GM12878 (cell line): Measurements from ENCODE around the gene WDR18. TPM values are rescaled to one million over a fixed set of nuclear protein-coding genes. Genes with fewer than 3 reads are reported as not detected.

Source experiments
- ATAC-seq: fragments of 200-7000 bp; cut with Tn5 transposase; 3 replicates; pipeline ENCODE4 v1.9.1; 2020; ENCODE audit warnings: mild to moderate bottlenecking, moderate library complexity
- BruUV-seq: library from RNA; stranded (reverse); fragments of 400-500 nt; replicated peaks from 2 replicates; lab custom pipeline; 2021; lab: Mats Ljungman, UMichigan
- CTCF ChIA-PET: fragments of 300-600 bp; sonication (Branson Sonifier 250); formaldehyde crosslinking; extraction: SDS; loops from one replicate; lab custom pipeline; 2021; ENCODE audit warnings: inconsistent platforms; lab: Yijun Ruan, JAX
- POLR2A ChIA-PET: fragments of 350-600 bp; formaldehyde crosslinking; extraction: SDS; loops from one replicate; lab custom pipeline; 2021; ENCODE audit warnings: inconsistent platforms; lab: Charles Lee
- RAD21 ChIA-PET: fragments of 300-600 bp; sonication (Branson Sonifier 250); formaldehyde crosslinking; loops from one replicate; lab custom pipeline; 2023; ENCODE audit warnings: antibody characterized with exemption; ENCODE audit not compliant: unreplicated experiment; lab: Charles Lee
- SMC1A ChIA-PET: fragments of 300-600 bp; sonication (Branson Sonifier 250); formaldehyde crosslinking; loops from one replicate; lab custom pipeline; 2023; ENCODE audit not compliant: unreplicated experiment, uncharacterized antibody; lab: Charles Lee
- DNase-seq: peaks from one replicate; pipeline ENCODE4 v3.0.0-alpha.2; 2011; ENCODE audit warnings: low read depth, low spot score
- FAIRE-seq: peaks from 3 replicates; lab custom pipeline; 2011; peaks lifted over from hg19 to GRCh38; lab: Jason Lieb, UNC
- H2AFZ ChIP-seq: 2 replicates; pipeline ENCODE4 v1.6.0; 2011; ENCODE audit warnings: low read depth, low read length, control low read depth; ENCODE audit not compliant: control insufficient read depth
- H3K27ac ChIP-seq: 2 replicates; pipeline ENCODE4 v1.5.1; 2011; ENCODE audit warnings: control low read depth; ENCODE audit not compliant: control insufficient read depth, insufficient read depth
- H3K27me3 ChIP-seq, 2 experiments: replicated peaks in 1 of 2; 2 replicates each; pipeline versions ENCODE4 v1.6.0 to v1.6.1; 2011; ENCODE audit warnings: low read length in 1 of 2; ENCODE audit not compliant: control insufficient read depth in 2 of 2, insufficient read depth in 2 of 2
- H3K36me3 ChIP-seq, 2 experiments: 2 replicates each; pipeline ENCODE4 v1.5.1; 2011; ENCODE audit warnings: low read length in 1 of 2; ENCODE audit not compliant: control insufficient read depth in 2 of 2, insufficient read depth in 2 of 2
- H3K4me1 ChIP-seq: 2 replicates; pipeline ENCODE4 v1.6.1; 2011; ENCODE audit warnings: mild to moderate bottlenecking, low read length, moderate library complexity, mixed read lengths; ENCODE audit not compliant: control insufficient read depth, insufficient read depth
- H3K4me2 ChIP-seq: 2 replicates; pipeline ENCODE4 v1.6.0; 2011; ENCODE audit warnings: control low read depth; ENCODE audit not compliant: control insufficient read depth, insufficient read depth
- H3K4me3 ChIP-seq: fragments of 200-600 bp; sonication (generic); 2 replicates; pipeline ENCODE4 v1.5.1; 2016
- H3K79me2 ChIP-seq: 2 replicates; pipeline ENCODE4 v1.6.0; 2011; ENCODE audit warnings: low read length; ENCODE audit not compliant: control insufficient read depth, insufficient read depth
- H3K9ac ChIP-seq: 2 replicates; pipeline ENCODE4 v1.8.0; 2011; ENCODE audit warnings: low read length, control low read depth, mixed read lengths; ENCODE audit not compliant: control insufficient read depth, insufficient read depth
- H3K9me3 ChIP-seq: replicated peaks from 3 replicates; pipeline ENCODE4 v1.5.1; 2011; ENCODE audit warnings: mild to moderate bottlenecking, low read length; ENCODE audit not compliant: control insufficient read depth, insufficient read depth
- H4K20me1 ChIP-seq: 2 replicates; pipeline ENCODE4 v1.6.0; 2011; ENCODE audit not compliant: control insufficient read depth, insufficient read depth
- HCFC1 ChIP-seq: fragments of 150-350 bp; IDR thresholded peaks from 2 replicates; pipeline ENCODE4 v1.6.1; 2014; ENCODE audit warnings: low read length
- KAT2A ChIP-seq: conservative IDR thresholded peaks from 2 replicates; pipeline ENCODE4 v1.6.1; 2011; ENCODE audit warnings: low read depth, low read length; ENCODE audit not compliant: control insufficient read depth
- KDM1A ChIP-seq: fragments of 200-600 bp; sonication (generic); IDR thresholded peaks from 2 replicates; pipeline ENCODE4 v1.6.1; 2016; ENCODE audit warnings: borderline replicate concordance
- MEF2A ChIP-seq: IDR thresholded peaks from 2 replicates; pipeline ENCODE4 v1.6.1; 2011; ENCODE audit warnings: low read depth, mild to moderate bottlenecking, low read length, moderate library complexity; ENCODE audit not compliant: insufficient read depth
- MEF2B ChIP-seq: fragments of 450-650 bp; IDR thresholded peaks from 2 replicates; pipeline ENCODE4 v1.6.1; 2018; ENCODE audit warnings: mild to moderate bottlenecking, moderate library complexity; ENCODE audit not compliant: partially characterized antibody, poor library complexity, severe bottlenecking
- MTA3 ChIP-seq: IDR thresholded peaks from 2 replicates; pipeline ENCODE4 v1.6.1; 2012; ENCODE audit warnings: low read length, inconsistent platforms, borderline replicate concordance
- NR2C1 ChIP-seq: fragments of 450-650 bp; IDR thresholded peaks from 2 replicates; pipeline ENCODE4 v1.6.1; 2017; ENCODE audit warnings: antibody characterized with exemption, mild to moderate bottlenecking, moderate library complexity
- PAX8 ChIP-seq: fragments of 450-650 bp; IDR thresholded peaks from 2 replicates; pipeline ENCODE4 v1.6.1; 2017; ENCODE audit warnings: mild to moderate bottlenecking, moderate library complexity
- POLR2AphosphoS5 ChIP-seq: IDR thresholded peaks from 2 replicates; pipeline ENCODE4 v1.6.1; 2011; ENCODE audit warnings: mild to moderate bottlenecking, low read length, inconsistent platforms
- YBX1 ChIP-seq: fragments of 450-650 bp; IDR thresholded peaks from 2 replicates; pipeline ENCODE4 v1.6.1; 2016; ENCODE audit warnings: antibody characterized with exemption
- ZNF274 ChIP-seq: IDR thresholded peaks from one replicate; pipeline ENCODE4 v1.8.0; 2011; ENCODE audit not compliant: insufficient read length, insufficient read depth
- ZNF622 ChIP-seq: fragments of 450-650 bp; IDR thresholded peaks from 2 replicates; pipeline ENCODE4 v1.6.1; 2017; ENCODE audit warnings: mild to moderate bottlenecking, inconsistent platforms
- WGBS: methylation state at CpG from one replicate; pipeline ENCODE4 v1.1.6; 2016; ENCODE audit warnings: low lambda C conversion rate; ENCODE audit not compliant: insufficient replicate concordance, insufficient coverage; ENCODE audit errors: missing lambda C conversion rate; 5-methylcytosine and 5-hydroxymethylcytosine counted together
- in situ Hi-C: fragments of 300-500 bp; cut with MboI; formaldehyde crosslinking; loops from 9 replicates; pipeline ENCODE4 v1.14.3; 2018; ENCODE audit warnings: mixed read lengths
- intact Hi-C: fragments of 100-400 bp; cut with micrococcal nuclease; formaldehyde crosslinking; loops from one replicate; pipeline ENCODE4 v1.14.2; 2022; ENCODE audit not compliant: unreplicated experiment
- polyA plus RNA-seq, 11 experiments: library from polyadenylated mRNA; depleted of rRNA in 4 of 11; unstranded in 6 of 11; stranded (reverse) in 5 of 11; fragments of >200 nt; fragmentation: Nextera tagmentation in 4 of 11; fragmentation: Illumina TruSeq in 1 of 11; extraction: Ambion mirVana in 4 of 11; extraction: Trizol in 1 of 11; gene quantifications; 1 replicate in 1 of 11; 2 replicates in 10 of 11; pipeline versions ENCODE4 v1.2.1 to v1.2.3, GENCODE V29; 2011 to 2016; ENCODE audit warnings: inconsistent platforms in 2 of 11, missing spikeins in 2 of 11, low read depth in 1 of 11
- total RNA-seq, 4 experiments: library from RNA; depleted of rRNA in 3 of 4; stranded (reverse); fragments of >200 nt in 3 of 4; fragmentation: Illumina TruSeq in 1 of 4; extraction: Trizol in 1 of 4; gene quantifications; 2 replicates each; pipeline versions ENCODE4 v1.2.1 to v1.2.3, GENCODE V29; 2013 to 2021
- TF ChIP-seq, protein P1 (sequence below): IDR thresholded peaks from 2 replicates; pipeline ENCODE4 v1.6.1; 2012; ENCODE audit warnings: low read depth, low read length, improper control_type of control experiment

The WDR18 gene
- total and polyA plus RNA-seq, 10 of the 15 experiments (the other 5 are each of a cell fraction or from before 2014, with no cell fraction given), result 3.0 to 206 (median 62.3) TPM

DNA sequence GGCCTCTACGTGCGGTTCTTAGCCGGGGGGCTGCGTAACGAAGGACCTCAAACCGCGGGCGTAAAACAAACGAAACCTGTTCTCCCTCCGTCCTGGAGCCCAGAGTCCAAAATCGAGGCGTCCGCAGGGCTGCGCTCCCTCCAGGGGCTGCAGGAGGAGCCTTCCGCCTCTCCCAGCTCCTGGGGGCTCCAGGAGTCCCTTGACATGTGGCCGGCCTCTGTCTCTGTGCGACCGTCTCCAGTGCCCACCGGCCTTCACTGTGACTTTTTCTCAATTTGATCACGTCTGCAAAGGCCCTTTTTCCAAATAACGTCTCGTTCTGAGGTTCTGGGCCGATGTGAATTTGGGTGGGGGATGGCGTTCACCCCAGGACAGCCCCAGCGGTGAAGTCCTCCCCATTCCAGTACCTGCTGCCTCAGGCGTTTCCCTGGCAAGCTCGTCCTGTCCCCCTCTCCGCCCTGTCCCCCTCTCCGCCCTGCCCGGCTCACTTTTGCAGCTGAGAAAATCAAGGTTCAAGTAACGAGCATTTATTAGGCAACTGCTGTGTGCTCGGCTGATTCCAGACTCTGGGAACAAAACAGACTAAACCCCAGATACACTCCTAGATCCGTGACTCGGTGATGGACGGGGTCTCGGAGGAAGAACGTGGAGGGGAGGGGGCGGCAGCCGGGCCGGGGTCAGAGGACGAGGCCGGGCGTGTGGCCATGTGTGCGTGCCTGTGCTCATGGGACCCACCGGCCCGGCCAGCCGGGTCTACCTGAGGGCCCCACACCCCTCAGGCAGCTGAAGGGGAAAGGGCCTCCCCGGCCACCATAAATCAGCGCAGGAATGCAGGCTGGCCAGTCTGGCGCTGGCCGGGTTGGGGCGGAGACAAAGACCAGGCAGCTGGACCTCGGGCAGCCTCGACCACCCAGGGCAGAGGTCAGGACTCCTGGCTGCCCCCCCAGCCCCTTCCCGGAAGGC is 28.1 kb upstream of the WDR18 start:
- WGBS, result 95% methylated on average over 45 of the region's 55 CpGs
- TF ChIP-seq ZNF622 (no peak), KAT2A (no peak), POLR2AphosphoS5 (no peak), HCFC1 (no peak), ZNF274 (no peak), PAX8 (no peak), NR2C1 (no peak), MEF2B (no peak), MEF2A (no peak), YBX1 (no peak), KDM1A (no peak), MTA3 (no peak)
- TF ChIP-seq, protein P1, sequence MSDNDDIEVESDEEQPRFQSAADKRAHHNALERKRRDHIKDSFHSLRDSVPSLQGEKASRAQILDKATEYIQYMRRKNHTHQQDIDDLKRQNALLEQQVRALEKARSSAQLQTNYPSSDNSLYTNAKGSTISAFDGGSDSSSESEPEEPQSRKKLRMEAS, result no peak
- Histone ChIP-seq H3K4me1 (peaks cover 42% of the 10 kb centered on the region), H3K27me3 (no peaks in the 10 kb centered on the region), H3K9ac (no peak overlapping the region), H3K4me3 (no peak overlapping the region), H3K9me3 (no peaks in the 10 kb centered on the region), H3K27ac (peak overlapping the region; percentile 95), H3K79me2 (peaks cover 47% of the 10 kb centered on the region), H3K4me2 (no peak overlapping the region), H3K36me3 (peaks cover 11 to 23% of the 10 kb centered on the region in 2 experiments), H2AFZ (no peak overlapping the region), H4K20me1 (peaks cover 3% of the 10 kb centered on the region; the same call in 1 of the 2 replicates)
- ChIA-PET CTCF (interaction anchor here (1.5 to 2.3 kb wide), 3 partner anchors 25 to 288 kb away, joined by 4 to 9 read pairs (median 7); partner anchors contain the start of gene WDR18), SMC1A (interaction anchor here (1.5 kb wide), 1 partner anchor 28 kb away, joined by 5 read pairs; the partner anchor contains the start of gene WDR18), POLR2A (no interaction called here), RAD21 (interaction anchor here (1.8 to 4.8 kb wide), 2 partner anchors 28 to 32 kb away, joined by 5 to 20 read pairs; partner anchors contain the start of gene WDR18)
- intact Hi-C loops, result no loop called here
- DNase-seq, result no peak
- no peak for FAIRE-seq
- no peak for ATAC-seq
- BruUV-seq, result no TSS peak
- in situ Hi-C loops, result no loop called here
